GM19099 (cell line): ENCODE measurements around the gene HOXA4.

Source experiments
- POLR2A ChIP-seq: IDR thresholded peaks from 3 replicates; pipeline ENCODE4 v1.6.1; 2011; ENCODE audit warnings: low read depth; ENCODE audit not compliant: insufficient read length; ENCODE audit errors: extremely low read depth

Gene HOXA4

DNA sequence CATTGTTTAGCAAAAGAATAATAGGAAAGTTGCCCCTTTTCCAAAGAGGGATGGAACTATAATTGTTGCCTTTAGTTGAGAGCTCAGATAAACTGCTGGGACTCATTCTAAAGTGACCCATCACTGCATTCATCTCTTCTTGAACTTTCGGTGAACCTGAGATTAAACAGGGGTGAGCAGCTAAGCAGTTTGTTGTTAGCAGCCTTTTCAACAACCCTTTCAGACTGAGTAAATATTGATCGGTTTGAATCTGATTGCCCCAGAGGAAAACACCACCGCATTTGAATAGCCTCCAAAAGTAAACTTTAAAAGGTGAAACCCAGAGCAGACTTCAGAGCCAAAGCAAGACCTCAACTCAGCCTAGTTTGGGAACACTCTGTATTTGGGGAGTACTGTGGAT lies 39.5 kb downstream of the HOXA4 start:
- no peak for TF ChIP-seq POLR2A

DNA sequence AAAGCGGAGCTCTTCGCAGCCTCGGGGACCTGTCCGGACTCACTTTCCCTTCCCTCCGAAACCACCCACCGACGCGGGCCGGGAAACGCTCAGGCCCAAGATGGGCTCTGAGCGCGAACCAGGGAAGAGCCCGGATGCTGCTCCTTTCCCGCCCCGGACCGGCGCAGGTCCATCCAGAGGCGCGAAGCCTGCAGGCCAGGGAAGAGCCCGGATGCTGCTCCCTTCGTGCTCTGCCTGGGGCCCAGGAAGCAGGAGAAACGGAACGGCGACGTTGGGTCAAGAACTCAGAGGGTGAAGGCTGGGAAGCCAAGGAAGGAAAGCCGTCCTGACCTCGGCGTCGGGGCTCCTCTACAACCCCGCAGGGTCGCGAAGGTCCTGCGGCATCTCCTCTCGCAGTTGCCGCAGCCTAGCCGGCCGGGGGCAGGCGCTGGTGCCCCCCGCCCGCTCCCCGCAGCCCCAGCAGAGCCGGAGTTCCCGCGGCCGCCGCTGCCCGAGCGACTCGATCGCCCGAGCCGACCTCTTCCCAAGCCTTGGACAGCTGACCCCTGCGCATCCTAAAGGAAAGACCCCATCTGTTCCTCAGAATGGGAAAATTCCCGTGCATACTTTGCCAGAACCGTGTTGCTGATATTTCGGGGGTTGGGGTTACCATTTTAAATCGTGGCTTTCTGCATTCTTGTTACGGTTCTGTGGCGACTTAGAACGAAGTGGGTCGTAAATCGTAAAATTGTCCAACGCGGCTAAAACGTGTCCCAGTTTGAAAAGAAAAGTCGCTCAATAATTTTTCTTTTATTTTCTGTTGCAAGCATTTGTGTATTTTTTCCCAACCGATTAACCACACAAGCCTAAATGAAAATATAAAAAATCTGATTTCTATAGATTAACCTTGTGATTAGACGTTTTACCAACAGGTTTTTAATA lies 42.3 kb downstream of the HOXA4 start:
- TF ChIP-seq POLR2A: no peak

DNA sequence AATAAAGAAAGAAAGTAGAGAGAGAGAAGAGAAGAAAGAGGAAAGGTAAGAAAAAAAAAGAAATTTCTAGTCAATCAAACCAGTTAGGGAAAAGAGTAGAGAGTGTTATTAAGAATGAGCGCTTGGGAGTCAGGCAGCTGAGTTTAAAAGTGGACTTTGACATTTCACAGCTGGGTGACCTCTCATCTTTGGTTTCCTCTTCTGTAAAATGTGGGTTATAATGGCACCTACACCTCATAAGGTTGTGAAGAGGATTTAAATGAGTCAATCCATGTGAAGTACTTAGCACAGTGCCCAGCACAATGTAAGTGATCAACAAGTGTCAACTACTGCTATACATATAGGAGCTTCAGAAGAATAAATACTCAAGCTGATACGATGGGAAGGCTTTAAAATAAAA lies 46.9 kb downstream of the HOXA4 start:
- TF ChIP-seq POLR2A: no peak

DNA sequence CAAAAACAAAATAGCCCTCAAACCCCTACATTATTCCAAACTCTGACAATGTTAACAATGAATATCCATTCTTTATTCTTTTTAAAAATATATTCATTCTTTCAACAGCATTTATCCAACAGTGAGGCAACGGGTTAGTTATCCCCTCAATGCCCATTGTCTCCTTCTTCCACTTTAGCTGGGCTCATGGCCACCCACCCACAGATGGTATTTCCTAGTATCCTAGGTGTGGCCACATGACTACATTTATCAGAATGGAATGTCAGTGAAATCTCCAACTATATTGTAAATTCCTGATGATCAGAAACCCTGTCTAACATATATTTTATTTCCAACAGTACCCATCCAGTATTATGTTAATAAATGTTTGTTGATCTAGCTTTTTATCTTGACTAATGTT lies 48.4 kb downstream of the HOXA4 start:
- no peak for TF ChIP-seq POLR2A

DNA sequence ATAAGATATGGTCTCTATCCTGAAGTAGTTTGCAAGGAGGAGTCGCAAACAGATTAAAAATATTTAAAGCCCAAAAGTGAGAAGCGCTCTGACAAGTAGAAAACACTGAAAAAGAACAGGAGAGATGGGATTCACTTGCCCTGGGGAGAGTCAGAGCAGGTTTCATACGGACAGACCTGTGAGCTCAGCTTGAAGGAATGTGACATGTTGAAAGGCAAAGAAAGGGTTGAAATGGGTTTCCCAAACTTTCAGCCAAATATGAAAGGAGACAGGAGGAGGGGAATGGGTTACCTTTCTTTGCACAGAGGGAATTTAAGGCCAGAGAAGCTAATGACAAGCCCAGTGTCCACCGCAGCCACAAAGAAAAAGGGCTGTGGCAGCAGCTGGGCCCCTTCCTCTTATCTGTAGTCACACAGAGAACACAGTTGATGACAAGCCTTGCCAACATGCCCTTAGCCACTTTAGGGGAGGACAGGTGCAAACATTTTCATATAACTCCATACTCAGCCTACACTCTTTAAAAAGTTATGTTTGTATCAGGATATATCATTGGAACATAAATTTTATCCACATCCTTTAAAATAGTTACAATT lies 49.6 kb downstream of the HOXA4 start:
- no peak for TF ChIP-seq POLR2A

DNA sequence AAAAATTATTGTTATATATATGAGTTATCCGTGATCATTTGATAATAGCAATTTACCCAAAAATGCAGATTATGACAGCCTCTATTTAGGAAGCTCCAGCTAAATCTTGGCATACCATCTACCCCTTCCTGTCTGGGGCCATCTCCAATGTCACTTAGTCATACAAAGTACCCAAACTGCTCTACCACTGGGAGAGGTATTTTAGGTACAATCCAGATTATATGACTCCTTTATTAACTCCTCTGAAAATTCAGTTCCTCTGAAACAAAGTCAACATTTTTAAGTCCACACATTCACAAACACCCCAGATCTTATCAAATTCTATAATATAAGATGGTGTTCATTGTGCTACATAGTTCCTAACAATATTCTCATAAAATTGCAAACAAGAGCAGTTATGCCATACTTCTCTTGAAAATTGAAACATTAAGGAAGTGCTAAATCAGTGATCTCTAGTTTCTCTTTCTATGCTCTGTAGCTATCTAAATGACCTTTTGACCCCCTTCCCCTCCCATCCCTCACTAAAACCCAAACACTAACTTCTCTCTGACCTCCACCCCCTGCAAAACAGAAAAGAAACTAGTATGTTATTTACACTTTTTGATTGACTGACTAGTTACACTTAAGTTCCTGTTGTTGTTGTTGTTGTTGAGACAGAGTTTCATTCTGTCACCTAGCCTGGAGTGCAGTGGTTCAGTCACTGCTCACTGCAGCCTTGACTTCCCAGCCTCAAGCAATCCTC lies 51.2 kb downstream of the HOXA4 start:
- no peak for TF ChIP-seq POLR2A

GRCh38 chr7:27078616-27079233 lies 51.8 kb downstream of the HOXA4 start:
- no peak for TF ChIP-seq POLR2A
